GM10248 (cell line): ENCODE data around the gene TM9SF4.

Experiments used
- CTCF ChIA-PET: fragments of 300-600 bp; sonication (Branson Sonifier 250); formaldehyde crosslinking; extraction: SDS; loops from one replicate; lab custom pipeline; 2021; ENCODE audit warnings: antibody characterized with exemption; lab: Yijun Ruan, JAX
- POLR2A ChIA-PET: fragments of 350-650 bp; sonication (Branson Sonifier 250); formaldehyde crosslinking; extraction: SDS; loops from one replicate; lab custom pipeline; 2020; ENCODE audit warnings: antibody characterized with exemption; lab: Yijun Ruan, JAX
- DNase-seq: peaks from one replicate; pipeline ENCODE4 v3.0.0; 2012; ENCODE audit errors: extremely low spot score
- CTCF ChIP-seq: IDR thresholded peaks from 2 replicates; pipeline ENCODE4 v1.5.1; 2012; ENCODE audit warnings: mild to moderate bottlenecking, low read depth; ENCODE audit errors: extremely low read depth, missing control alignments, control extremely low read depth

The TM9SF4 gene

GRCh38 chr20:32153771-32154170 is 44.3 kb downstream of the TM9SF4 start:
- no peak for DNase-seq
- ChIA-PET POLR2A (no interaction called here), CTCF (no interaction called here)
- TF ChIP-seq CTCF: no peak

GRCh38 chr20:32155017-32155981 is 45.8 kb downstream of the TM9SF4 start:
- CTCF ChIA-PET: interaction anchor here (0.7 to 1.4 kb wide), 3 partner anchors 26 to 345 kb away, joined by 3 read pairs; no protein-coding TSS in a partner anchor
- DNase-seq: peak; percentile 58
- peak; percentile 35 for TF ChIP-seq CTCF
- POLR2A ChIA-PET: interaction anchor here (1.0 kb wide), 1 partner anchor 15 kb away, joined by 3 read pairs; no protein-coding TSS in a partner anchor

- TF ChIP-seq CTCF: no peak
- POLR2A ChIA-PET: no interaction called here
These were observed 48.1 kb downstream of the TM9SF4 start for GRCh38 chr20:32157611-32158010.

GRCh38 chr20:32158351-32158750 is 48.8 kb downstream of the TM9SF4 start:
- no peak for TF ChIP-seq CTCF
- ChIA-PET POLR2A (no interaction called here), CTCF (interaction anchor here (1.0 to 1.6 kb wide), 2 partner anchors 9 to 128 kb away, joined by 3 read pairs; no protein-coding TSS in a partner anchor)
- no peak for DNase-seq

More at GRCh38 chr20:32157611-32158010, 48.1 kb downstream of the TM9SF4 start:
- CTCF ChIA-PET: no interaction called here
- no peak for DNase-seq

- CTCF ChIA-PET: interaction anchor here (0.8 to 1.6 kb wide), 5 partner anchors 8 to 128 kb away, joined by 3 to 4 read pairs (median 3); no protein-coding TSS in a partner anchor
- no peak for DNase-seq
- no peak for TF ChIP-seq CTCF
- POLR2A ChIA-PET: no interaction called here
These were observed 49.6 kb downstream of the TM9SF4 start for GRCh38 chr20:32158943-32159660.

- no peak for DNase-seq
- POLR2A ChIA-PET: no interaction called here
- no peak for TF ChIP-seq CTCF
- CTCF ChIA-PET: interaction anchor here (0.8 to 1.6 kb wide), 4 partner anchors 9 to 25 kb away, joined by 3 to 4 read pairs (median 3); no protein-coding TSS in a partner anchor
These were observed 50.3 kb downstream of the TM9SF4 start for GRCh38 chr20:32159766-32160221.
